Effector memory CD8-positive, alpha-beta T cell (primary cell): Measurements from ENCODE around the gene TNPO2.

Source experiments
- ATAC-seq: fragments of 150-1000 bp; cut with Tn5 transposase; replicated peaks from 2 replicates; pipeline ENCODE4 v1.10.0; 2021; ENCODE audit warnings: mild to moderate bottlenecking, moderate library complexity
- DNase-seq, 3 experiments: peaks; one replicate each; pipeline ENCODE4 v3.0.0; 2021
- H3K27ac Mint-ChIP-seq, 2 donors: one replicate each; pipeline ENCODE4 v1.8.0; 2022; ENCODE audit warnings: mild to moderate bottlenecking in 2 of 2, mixed read lengths in 2 of 2, moderate library complexity in 2 of 2
- H3K27me3 Mint-ChIP-seq, 2 donors: one replicate each; pipeline ENCODE4 v1.8.0; 2022; ENCODE audit warnings: mixed read lengths in 2 of 2
- H3K36me3 Mint-ChIP-seq: one replicate; pipeline ENCODE4 v1.8.0; 2022; ENCODE audit warnings: mild to moderate bottlenecking, moderate library complexity, mixed read lengths; ENCODE audit not compliant: insufficient read depth
- H3K4me1 Mint-ChIP-seq, 2 donors: one replicate each; pipeline ENCODE4 v1.8.0; 2022; ENCODE audit warnings: low read depth in 2 of 2, mixed read lengths in 2 of 2
- H3K4me3 Mint-ChIP-seq, 2 donors: one replicate each; pipeline ENCODE4 v1.8.0; 2022; ENCODE audit warnings: mild to moderate bottlenecking in 2 of 2, mixed read lengths in 2 of 2, moderate library complexity in 2 of 2
- H3K9me3 Mint-ChIP-seq, 2 donors: one replicate each; pipeline ENCODE4 v1.8.0; 2022; ENCODE audit warnings: mixed read lengths in 2 of 2

TNPO2 gene

GRCh38 chr19:12672744-12673143 is 51.0 kb downstream of the TNPO2 start:
- Mint-ChIP-seq H3K9me3 (no peaks in the 10 kb centered on the region), H3K4me3 (no peak overlapping the region), H3K36me3 (peaks cover 66% of the 10 kb centered on the region), H3K27me3 (no peaks in the 10 kb centered on the region), H3K27ac (peak overlapping the region in 1 of 2 donors; percentile 5), H3K4me1 (peaks cover 32 to 41% of the 10 kb centered on the region in 2 donors)
- no peak for ATAC-seq
- no peak for DNase-seq

- DNase-seq: no peak
- Mint-ChIP-seq H3K27ac (peak overlapping the region; percentile 98 to 99), H3K27me3 (no peaks in the 10 kb centered on the region), H3K4me1 (peaks cover 38 to 49% of the 10 kb centered on the region in 2 donors), H3K36me3 (peaks cover 59% of the 10 kb centered on the region), H3K4me3 (peak overlapping the region; percentile 96 to 97), H3K9me3 (no peaks in the 10 kb centered on the region)
- no peak for ATAC-seq
These were observed 53.4 kb downstream of the TNPO2 start for GRCh38 chr19:12670159-12670928.

- Mint-ChIP-seq H3K4me1 (peaks cover 43 to 54% of the 10 kb centered on the region in 2 donors), H3K4me3 (peak overlapping the region; percentile 96 to 97), H3K27ac (peak overlapping the region; percentile 98 to 99), H3K9me3 (no peaks in the 10 kb centered on the region), H3K36me3 (peaks cover 55% of the 10 kb centered on the region), H3K27me3 (no peaks in the 10 kb centered on the region)
- ATAC-seq (peak; percentile 37), DNase-seq (peak; percentile 72 to 83 (median 73))
These were observed 54.2 kb downstream of the TNPO2 start for GRCh38 chr19:12669270-12670158.

- Mint-ChIP-seq H3K27ac (peak overlapping the region; percentile 98 to 99), H3K4me1 (peaks cover 43 to 56% of the 10 kb centered on the region in 2 donors), H3K36me3 (peaks cover 52% of the 10 kb centered on the region), H3K9me3 (no peaks in the 10 kb centered on the region), H3K27me3 (no peaks in the 10 kb centered on the region), H3K4me3 (peak overlapping the region; percentile 96 to 97)
- DNase-seq (peak; percentile 63 to 73 (median 69)), ATAC-seq (peak; percentile 56)
These were observed 54.8 kb downstream of the TNPO2 start for GRCh38 chr19:12668932-12669269.

GRCh38 chr19:12668346-12668745 is 55.4 kb downstream of the TNPO2 start:
- Mint-ChIP-seq H3K27ac (peak overlapping the region; percentile 98 to 99), H3K4me1 (peaks cover 43 to 54% of the 10 kb centered on the region in 2 donors), H3K27me3 (no peaks in the 10 kb centered on the region), H3K9me3 (no peaks in the 10 kb centered on the region), H3K36me3 (peaks cover 52% of the 10 kb centered on the region), H3K4me3 (peak overlapping the region; percentile 96 to 97)
- ATAC-seq (no peak), DNase-seq (no peak)

- Mint-ChIP-seq H3K4me1 (peaks cover 43 to 54% of the 10 kb centered on the region in 2 donors), H3K36me3 (peaks cover 52% of the 10 kb centered on the region), H3K4me3 (peak overlapping the region; percentile 96 to 99), H3K27ac (peak overlapping the region; percentile 98 to 99), H3K9me3 (no peaks in the 10 kb centered on the region), H3K27me3 (no peaks in the 10 kb centered on the region)
- DNase-seq (no peak), ATAC-seq (no peak)
These were observed 55.9 kb downstream of the TNPO2 start for GRCh38 chr19:12667731-12668302.

GRCh38 chr19:12666265-12667048 is 57.3 kb downstream of the TNPO2 start, which contains the start of the genes MAN2B1 and WDR83:
TSS of gene MAN2B1 (minus strand) at chr19:12666742. CDS start at chr19:12666701, 41 bp downstream.
TSS of gene WDR83 (plus strand) at chr19:12666807. CDS start at chr19:12669791, 2,984 bp downstream.
- Mint-ChIP-seq H3K36me3 (peaks cover 54% of the 10 kb centered on the region), H3K4me1 (peaks cover 37 to 49% of the 10 kb centered on the region in 2 donors), H3K27ac (peak within 1 kb of the TSS; percentile 98 to 99), H3K9me3 (no peaks in the 10 kb centered on the region), H3K27me3 (no peaks in the 10 kb centered on the region), H3K4me3 (peak within 1 kb of the TSS; percentile 96 to 99)
- DNase-seq (peak; percentile 63 to 71 (median 63)), ATAC-seq (peak; percentile 70)

- no peak for ATAC-seq
- Mint-ChIP-seq H3K4me3 (peak overlapping the region; percentile 96 to 99), H3K4me1 (peaks cover 37 to 49% of the 10 kb centered on the region in 2 donors), H3K27me3 (no peaks in the 10 kb centered on the region), H3K36me3 (peaks cover 58% of the 10 kb centered on the region), H3K9me3 (no peaks in the 10 kb centered on the region), H3K27ac (peak overlapping the region; percentile 98 to 99)
- DNase-seq: no peak
These were observed 58.0 kb downstream of the TNPO2 start for GRCh38 chr19:12665671-12666264.

GRCh38 chr19:12665281-12665573 is 58.5 kb downstream of the TNPO2 start:
- Mint-ChIP-seq H3K27ac (peak overlapping the region; percentile 98 to 99), H3K27me3 (no peaks in the 10 kb centered on the region), H3K9me3 (no peaks in the 10 kb centered on the region), H3K4me1 (peaks cover 34 to 43% of the 10 kb centered on the region in 2 donors), H3K36me3 (peaks cover 62% of the 10 kb centered on the region), H3K4me3 (peak overlapping the region; percentile 96 to 99)
- peak; percentile 26 to 40 (median 35) for DNase-seq
- ATAC-seq: peak; percentile 23

GRCh38 chr19:12664406-12665280 is 59.1 kb downstream of the TNPO2 start:
- Mint-ChIP-seq H3K4me1 (peaks cover 30 to 40% of the 10 kb centered on the region in 2 donors), H3K9me3 (no peaks in the 10 kb centered on the region), H3K27me3 (no peaks in the 10 kb centered on the region), H3K27ac (peak overlapping the region; percentile 98 to 99), H3K36me3 (peaks cover 62% of the 10 kb centered on the region), H3K4me3 (peak overlapping the region; percentile 96 to 99)
- ATAC-seq: no peak
- DNase-seq: no peak

GRCh38 chr19:12660980-12661379 is 62.8 kb downstream of the TNPO2 start:
- no peak for DNase-seq
- Mint-ChIP-seq H3K27ac (peak overlapping the region in 1 of 2 donors; percentile 22), H3K9me3 (no peaks in the 10 kb centered on the region), H3K4me3 (no peak overlapping the region), H3K4me1 (peaks cover 11 to 15% of the 10 kb centered on the region in 2 donors), H3K36me3 (peaks cover 82% of the 10 kb centered on the region), H3K27me3 (no peaks in the 10 kb centered on the region)
- no peak for ATAC-seq

GRCh38 chr19:12657966-12658365 is 65.8 kb downstream of the TNPO2 start:
- ATAC-seq (no peak), DNase-seq (no peak)
- no peaks in the 10 kb centered on the region for H3K27me3 Mint-ChIP-seq
- H3K27ac Mint-ChIP-seq: no peak overlapping the region
- peaks cover 82% of the 10 kb centered on the region for H3K36me3 Mint-ChIP-seq
- no peak overlapping the region for H3K4me3 Mint-ChIP-seq
- peaks cover 0 to 4% of the 10 kb centered on the region in 2 donors for H3K4me1 Mint-ChIP-seq
- H3K9me3 Mint-ChIP-seq: no peaks in the 10 kb centered on the region
